Natural killer cell (primary cell): ENCODE data around the gene GRXCR2. TPM values are rescaled to one million over a fixed set of nuclear protein-coding genes. Genes with fewer than 3 reads are reported as not detected.

Source experiments
- ATAC-seq, 3 donors: fragments of 150-1000 bp in 2 of 3; fragments of 200-7000 bp in 1 of 3; cut with Tn5 transposase; 1 replicate in 1 of 3; 2 replicates in 2 of 3; pipeline ENCODE4 v1.10.0; 2021; ENCODE audit warnings: mild to moderate bottlenecking in 2 of 3, moderate library complexity in 2 of 3
- DNase-seq, 2 donors: peaks; one replicate each; pipeline versions ENCODE4 v3.0.0 to v3.0.0-alpha.2; 2013 to 2021; ENCODE audit warnings: mixed read lengths in 1 of 2
- H3K27ac ChIP-seq: one replicate; pipeline ENCODE4 v1.5.1; 2013; ENCODE audit warnings: mild to moderate bottlenecking, low read length
- H3K27me3 ChIP-seq: one replicate; pipeline ENCODE4 v1.6.1; 2013; ENCODE audit warnings: low read length; ENCODE audit not compliant: control insufficient read depth, insufficient read depth
- H3K36me3 ChIP-seq: one replicate; pipeline ENCODE4 v1.6.1; 2013; ENCODE audit warnings: low read length; ENCODE audit not compliant: control insufficient read depth, insufficient read depth
- H3K4me1 ChIP-seq: one replicate; pipeline ENCODE4 v1.6.1; 2013; ENCODE audit warnings: low read length; ENCODE audit not compliant: control insufficient read depth, insufficient read depth
- H3K4me3 ChIP-seq: one replicate; pipeline ENCODE4 v1.5.1; 2013; ENCODE audit warnings: low read length
- H3K9me3 ChIP-seq: one replicate; pipeline ENCODE4 v1.6.1; 2013; ENCODE audit warnings: low read length; ENCODE audit not compliant: control insufficient read depth, insufficient read depth
- H3K27ac Mint-ChIP-seq, 2 donors: one replicate each; pipeline ENCODE4 v1.8.0; 2022; ENCODE audit warnings: mild to moderate bottlenecking in 2 of 2, mixed read lengths in 2 of 2, moderate library complexity in 1 of 2
- H3K27me3 Mint-ChIP-seq, 2 donors: one replicate each; pipeline ENCODE4 v1.8.0; 2022; ENCODE audit warnings: low read depth in 2 of 2, mixed read lengths in 2 of 2
- H3K36me3 Mint-ChIP-seq: one replicate; pipeline ENCODE4 v1.8.0; 2022; ENCODE audit warnings: mixed read lengths
- H3K4me1 Mint-ChIP-seq, 2 donors: one replicate each; pipeline ENCODE4 v1.8.0; 2022; ENCODE audit warnings: mixed read lengths in 2 of 2
- H3K4me3 Mint-ChIP-seq: one replicate; pipeline ENCODE4 v1.8.0; 2022; ENCODE audit warnings: mild to moderate bottlenecking, moderate library complexity, mixed read lengths
- H3K9me3 Mint-ChIP-seq, 2 donors: one replicate each; pipeline ENCODE4 v1.8.0; 2022; ENCODE audit warnings: mixed read lengths in 2 of 2
- WGBS: methylation state at CpG from one replicate; pipeline ENCODE4 v1.1.7; 2013; ENCODE audit warnings: missing lambda C conversion rate; ENCODE audit not compliant: insufficient coverage; 5-methylcytosine and 5-hydroxymethylcytosine counted together
- intact Hi-C: fragments of 100-400 bp; cut with micrococcal nuclease; formaldehyde crosslinking; loops from one replicate; pipeline ENCODE4 v1.14.2; 2022
- total RNA-seq, 4 donors: library from RNA; stranded (reverse); fragments of 120-200 nt in 1 of 4; gene quantifications; one replicate each; pipeline versions ENCODE4 v1.2.3 to v1.2.4, GENCODE V29; 2013 to 2022
- TF ChIP-seq, protein P1 (sequence below): fragments of 200-600 bp; IDR thresholded peaks from one replicate; pipeline ENCODE4 v1.8.0; 2022; ENCODE audit warnings: antibody characterized with exemption

GRXCR2 gene
- total RNA-seq, 3 donors from 2014 or later (not counting 1 experiment from before 2014, with no cell fraction given) = not detected

DNA sequence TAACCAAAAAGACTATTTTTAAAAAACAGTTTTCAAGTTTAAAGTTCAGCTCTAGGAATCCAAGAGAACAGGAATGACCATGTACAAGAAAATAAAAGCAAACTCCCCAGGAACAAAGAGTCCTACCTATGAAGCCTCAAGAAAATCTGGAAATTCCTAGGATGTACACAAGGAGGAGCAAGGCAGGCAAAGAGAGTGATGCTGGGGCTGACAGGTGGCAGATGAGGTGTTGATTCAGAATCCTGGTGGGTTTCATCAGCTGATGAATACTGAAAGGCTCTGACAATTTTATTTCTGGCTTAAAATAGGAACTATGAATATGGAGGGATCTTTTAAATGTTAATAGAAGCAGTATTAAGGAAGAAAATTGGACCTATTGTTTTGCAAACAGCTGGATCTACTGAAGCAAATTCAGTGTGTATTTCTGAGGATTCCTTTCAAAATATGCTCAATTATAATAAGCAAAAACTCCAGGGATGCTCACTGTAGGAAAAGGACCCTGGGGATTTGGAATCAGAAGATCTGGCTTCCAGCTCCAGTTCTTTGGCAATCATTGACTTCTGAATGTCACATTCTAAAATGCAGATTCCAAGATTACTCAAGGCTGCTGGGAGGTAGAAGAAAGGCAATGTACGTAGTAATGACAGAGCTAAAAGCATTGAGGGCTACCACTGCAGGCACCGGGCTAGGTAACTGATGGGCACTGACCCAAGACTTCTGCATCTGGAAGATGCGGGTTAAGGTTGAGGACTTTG lies 35.6 kb upstream of the GRXCR2 start:
- TF ChIP-seq, protein P1, sequence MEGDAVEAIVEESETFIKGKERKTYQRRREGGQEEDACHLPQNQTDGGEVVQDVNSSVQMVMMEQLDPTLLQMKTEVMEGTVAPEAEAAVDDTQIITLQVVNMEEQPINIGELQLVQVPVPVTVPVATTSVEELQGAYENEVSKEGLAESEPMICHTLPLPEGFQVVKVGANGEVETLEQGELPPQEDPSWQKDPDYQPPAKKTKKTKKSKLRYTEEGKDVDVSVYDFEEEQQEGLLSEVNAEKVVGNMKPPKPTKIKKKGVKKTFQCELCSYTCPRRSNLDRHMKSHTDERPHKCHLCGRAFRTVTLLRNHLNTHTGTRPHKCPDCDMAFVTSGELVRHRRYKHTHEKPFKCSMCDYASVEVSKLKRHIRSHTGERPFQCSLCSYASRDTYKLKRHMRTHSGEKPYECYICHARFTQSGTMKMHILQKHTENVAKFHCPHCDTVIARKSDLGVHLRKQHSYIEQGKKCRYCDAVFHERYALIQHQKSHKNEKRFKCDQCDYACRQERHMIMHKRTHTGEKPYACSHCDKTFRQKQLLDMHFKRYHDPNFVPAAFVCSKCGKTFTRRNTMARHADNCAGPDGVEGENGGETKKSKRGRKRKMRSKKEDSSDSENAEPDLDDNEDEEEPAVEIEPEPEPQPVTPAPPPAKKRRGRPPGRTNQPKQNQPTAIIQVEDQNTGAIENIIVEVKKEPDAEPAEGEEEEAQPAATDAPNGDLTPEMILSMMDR = no peak
- H3K36me3 Mint-ChIP-seq = no peaks in the 10 kb centered on the region
- no peaks in the 10 kb centered on the region for H3K9me3 Mint-ChIP-seq
- DNase-seq (no peak), ATAC-seq (no peak)
- Histone ChIP-seq H3K4me1 (no peaks in the 10 kb centered on the region), H3K27me3 (no peaks in the 10 kb centered on the region), H3K27ac (no peak overlapping the region), H3K36me3 (no peaks in the 10 kb centered on the region), H3K4me3 (no peak overlapping the region), H3K9me3 (no peaks in the 10 kb centered on the region)
- no peak overlapping the region for H3K27ac Mint-ChIP-seq
- 95% methylated on average over 3 of the region's 3 CpGs for WGBS
- intact Hi-C loops = no loop called here
- no peaks in the 10 kb centered on the region for H3K4me1 Mint-ChIP-seq
- H3K4me3 Mint-ChIP-seq = no peak overlapping the region
- H3K27me3 Mint-ChIP-seq = peaks cover 0 to 10% of the 10 kb centered on the region in 2 donors

DNA sequence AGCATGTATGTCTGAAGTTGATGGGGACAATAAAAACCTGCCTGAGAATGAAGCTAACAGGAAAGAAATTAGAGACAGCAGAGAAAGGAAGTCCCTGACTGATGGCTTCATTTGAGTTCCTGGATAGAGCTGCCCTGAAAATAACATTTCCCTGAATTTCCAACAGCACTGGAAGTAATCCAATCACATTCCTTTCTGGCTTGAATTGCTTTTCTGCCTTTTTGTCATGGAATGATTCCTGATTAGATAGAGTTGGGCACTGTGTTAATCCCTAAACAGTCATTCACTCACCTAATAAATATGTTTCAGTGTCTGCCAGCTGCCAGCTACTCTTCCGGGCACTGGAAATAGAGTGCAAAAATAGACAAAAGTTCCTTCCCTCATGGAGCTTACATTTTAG lies 33.6 kb upstream of the GRXCR2 start:
- Histone ChIP-seq H3K9me3 (no peaks in the 10 kb centered on the region), H3K36me3 (no peaks in the 10 kb centered on the region), H3K27ac (no peak overlapping the region), H3K27me3 (no peaks in the 10 kb centered on the region), H3K4me1 (no peaks in the 10 kb centered on the region), H3K4me3 (no peak overlapping the region)
- no peaks in the 10 kb centered on the region for H3K4me1 Mint-ChIP-seq
- H3K27me3 Mint-ChIP-seq = peaks cover 0 to 10% of the 10 kb centered on the region in 2 donors
- H3K36me3 Mint-ChIP-seq = no peaks in the 10 kb centered on the region
- 100% methylated on average over 1 of the region's 1 CpG for WGBS
- H3K4me3 Mint-ChIP-seq = no peak overlapping the region
- intact Hi-C loops = no loop called here
- no peaks in the 10 kb centered on the region for H3K9me3 Mint-ChIP-seq
- DNase-seq (no peak), ATAC-seq (no peak)
- no peak overlapping the region for H3K27ac Mint-ChIP-seq
- TF ChIP-seq, protein P1 = no peak

DNA sequence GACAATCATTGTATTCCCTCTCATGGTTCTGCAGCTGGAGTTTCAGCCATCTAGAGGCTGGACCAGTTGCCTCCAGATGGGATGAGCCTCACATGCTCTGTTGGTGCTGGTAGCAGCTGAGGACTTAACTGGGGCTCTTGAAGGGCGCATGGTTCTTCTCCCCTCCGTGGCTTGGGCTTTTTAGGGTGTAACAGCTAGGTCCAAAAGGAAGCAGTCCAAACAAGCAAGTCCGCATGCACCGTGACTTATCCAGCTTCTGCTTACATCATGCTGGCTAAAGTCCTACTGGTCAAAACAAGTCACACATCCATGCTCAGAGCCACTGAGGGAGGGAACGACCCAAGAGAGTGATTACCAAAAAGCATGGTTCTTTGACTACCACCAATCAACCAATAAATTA lies 31.9 kb upstream of the GRXCR2 start:
- Mint-ChIP-seq H3K9me3 (peaks cover under 1 to 4% of the 10 kb centered on the region in 2 donors), H3K36me3 (no peaks in the 10 kb centered on the region), H3K27me3 (peaks cover 3 to 10% of the 10 kb centered on the region in 2 donors), H3K4me1 (no peaks in the 10 kb centered on the region), H3K4me3 (no peak overlapping the region), H3K27ac (no peak overlapping the region)
- TF ChIP-seq, protein P1 = no peak
- H3K4me3 ChIP-seq = no peak overlapping the region
- H3K27me3 ChIP-seq = no peaks in the 10 kb centered on the region
- ATAC-seq (no peak), DNase-seq (no peak)
- no peaks in the 10 kb centered on the region for H3K36me3 ChIP-seq
- intact Hi-C loops = no loop called here
- no peaks in the 10 kb centered on the region for H3K4me1 ChIP-seq
- H3K9me3 ChIP-seq = no peaks in the 10 kb centered on the region
- WGBS = 79% methylated on average over 5 of the region's 5 CpGs
- no peak overlapping the region for H3K27ac ChIP-seq

DNA sequence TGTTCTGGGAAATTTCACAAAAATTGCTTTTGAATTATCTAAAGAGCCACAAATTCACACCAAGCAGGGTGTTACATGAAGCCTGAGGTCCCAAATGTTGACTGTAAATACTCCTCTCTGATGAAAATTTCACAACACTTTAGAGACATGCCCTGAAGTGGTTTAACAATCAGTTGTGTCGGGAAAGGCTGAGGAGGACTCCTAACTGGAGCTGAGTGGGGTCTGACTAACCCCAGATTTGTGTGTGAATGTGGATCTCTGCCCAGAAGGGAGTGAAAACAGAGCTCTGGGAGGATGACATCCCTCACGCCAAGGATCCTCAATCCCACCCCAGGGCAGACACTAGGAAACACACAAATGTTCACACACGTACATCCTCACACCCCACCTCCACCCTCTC lies 31.1 kb upstream of the GRXCR2 start:
- WGBS = 77% methylated on average over 3 of the region's 3 CpGs
- H3K4me1 Mint-ChIP-seq = no peaks in the 10 kb centered on the region
- no peak overlapping the region for H3K27ac Mint-ChIP-seq
- no peaks in the 10 kb centered on the region for H3K27me3 ChIP-seq
- intact Hi-C loops = no loop called here
- no peak for ATAC-seq
- H3K36me3 ChIP-seq = no peaks in the 10 kb centered on the region
- no peak overlapping the region for H3K27ac ChIP-seq
- peaks cover 6 to 10% of the 10 kb centered on the region in 2 donors for H3K27me3 Mint-ChIP-seq
- peaks cover 4% of the 10 kb centered on the region in 2 donors for H3K9me3 Mint-ChIP-seq
- no peak for DNase-seq
- H3K9me3 ChIP-seq = no peaks in the 10 kb centered on the region
- no peaks in the 10 kb centered on the region for H3K4me1 ChIP-seq
- no peaks in the 10 kb centered on the region for H3K36me3 Mint-ChIP-seq
- H3K4me3 Mint-ChIP-seq = no peak overlapping the region
- no peak overlapping the region for H3K4me3 ChIP-seq
- TF ChIP-seq, protein P1 = no peak
